Measurements from ENCODE around the gene RBM47.
"Not testable (repeated sequence)": the region's sequence is repeated elsewhere in the genome, so short reads cannot be mapped to it uniquely, and the experiment has no call there.

Gene RBM47

GRCh38 chr4:40547789-40548132, 81.9 kb downstream of the RBM47 start:
- peaks cover 8% of the 10 kb centered on the region for H3K4me1 ChIP-seq
- no peaks in the 10 kb centered on the region for H3K9me3 ChIP-seq (ENCODE audit: control insufficient read depth, low read length)
- peaks cover 30% of the 10 kb centered on the region for H3K79me2 ChIP-seq
- H3K36me3 ChIP-seq (ENCODE audit: control insufficient read depth, insufficient read depth, low read length), result no peaks in the 10 kb centered on the region
- H3K27ac ChIP-seq, result peak overlapping the region; percentile 11
- no peak overlapping the region for H3K4me2 ChIP-seq (ENCODE audit: low read length)
- no peak for TF ChIP-seq CTCF (IDR thresholded peaks at IDR 0.05)
- no peak overlapping the region for H3K4me3 ChIP-seq (ENCODE audit: low read depth, low read length)
- no peak overlapping the region for H3K9ac ChIP-seq
- no peak overlapping the region for H2AFZ ChIP-seq
- H3K27me3 ChIP-seq (ENCODE audit: control insufficient read depth, insufficient read depth, low read length), result no peaks in the 10 kb centered on the region

- no peaks in the 10 kb centered on the region for H3K36me3 ChIP-seq (ENCODE audit: control insufficient read depth, insufficient read depth, low read length)
- TF ChIP-seq CTCF (IDR thresholded peaks at IDR 0.05), result no peak
- H3K4me2 ChIP-seq (ENCODE audit: low read length), result no peak overlapping the region
- H3K9ac ChIP-seq, result no peak overlapping the region
- no peak overlapping the region for H3K27ac ChIP-seq
- no peaks in the 10 kb centered on the region for H3K9me3 ChIP-seq (ENCODE audit: control insufficient read depth, low read length)
- H3K79me2 ChIP-seq, result peaks cover 30% of the 10 kb centered on the region
- H3K4me3 ChIP-seq (ENCODE audit: low read depth, low read length), result no peak overlapping the region
- H3K27me3 ChIP-seq (ENCODE audit: control insufficient read depth, insufficient read depth, low read length), result no peaks in the 10 kb centered on the region
- H2AFZ ChIP-seq, result no peak overlapping the region
- H3K4me1 ChIP-seq, result peaks cover 8% of the 10 kb centered on the region
Measured at GRCh38 chr4:40546969-40547788, 82.5 kb downstream of the RBM47 start.

GRCh38 chr4:40546506-40546905, 83.2 kb downstream of the RBM47 start:
- TF ChIP-seq CTCF (IDR thresholded peaks at IDR 0.05), result no peak
- Histone ChIP-seq H3K9ac (no peak overlapping the region), H3K27ac (no peak overlapping the region), H3K79me2 (peaks cover 30% of the 10 kb centered on the region), H3K9me3 (ENCODE audit: control insufficient read depth, low read length) (no peaks in the 10 kb centered on the region), H3K4me3 (ENCODE audit: low read depth, low read length) (no peak overlapping the region), H3K4me2 (ENCODE audit: low read length) (no peak overlapping the region), H2AFZ (no peak overlapping the region), H3K36me3 (ENCODE audit: control insufficient read depth, insufficient read depth, low read length) (no peaks in the 10 kb centered on the region), H3K4me1 (peaks cover 8% of the 10 kb centered on the region), H3K27me3 (ENCODE audit: control insufficient read depth, insufficient read depth, low read length) (no peaks in the 10 kb centered on the region)

GRCh38 chr4:40545487-40545886, 84.2 kb downstream of the RBM47 start:
- H3K27ac ChIP-seq, result not testable (repeated sequence)

GRCh38 chr4:40544221-40544620, 85.4 kb downstream of the RBM47 start:
- Histone ChIP-seq H3K36me3 (ENCODE audit: control insufficient read depth, insufficient read depth, low read length) (no peaks in the 10 kb centered on the region), H3K4me1 (peaks cover 8% of the 10 kb centered on the region), H3K27ac (no peak overlapping the region), H3K9me3 (ENCODE audit: control insufficient read depth, low read length) (no peaks in the 10 kb centered on the region), H3K79me2 (peaks cover 22% of the 10 kb centered on the region), H2AFZ (no peak overlapping the region), H3K4me3 (ENCODE audit: low read depth, low read length) (no peak overlapping the region), H3K9ac (no peak overlapping the region), H3K4me2 (ENCODE audit: low read length) (no peak overlapping the region), H3K27me3 (ENCODE audit: control insufficient read depth, insufficient read depth, low read length) (no peaks in the 10 kb centered on the region)
- no peak for TF ChIP-seq CTCF (IDR thresholded peaks at IDR 0.05)

More at GRCh38 chr4:40545487-40545886, 84.2 kb downstream of the RBM47 start:
- H3K79me2 ChIP-seq, result peaks cover 28% of the 10 kb centered on the region
- not testable (repeated sequence) for H2AFZ ChIP-seq; H3K9me3 ChIP-seq (ENCODE audit: control insufficient read depth, low read length); H3K4me2 ChIP-seq (ENCODE audit: low read length); H3K36me3 ChIP-seq (ENCODE audit: control insufficient read depth, insufficient read depth, low read length); H3K4me3 ChIP-seq (ENCODE audit: low read depth, low read length); H3K27me3 ChIP-seq (ENCODE audit: control insufficient read depth, insufficient read depth, low read length); H3K9ac ChIP-seq; H3K4me1 ChIP-seq

Data from parathyroid adenoma (tissue), 2 donors.